Neuron (in vitro differentiated cells): ENCODE data around the gene MRGPRF.

Source experiments
- H2AFZ ChIP-seq: one replicate; pipeline ENCODE4 v1.6.1; 2013; ENCODE audit warnings: low read depth, mild to moderate bottlenecking, inconsistent platforms, low read length, moderate library complexity
- H3K27me3 ChIP-seq: one replicate; pipeline ENCODE4 v1.6.1; 2013; ENCODE audit warnings: low read length; ENCODE audit not compliant: insufficient read depth
- H3K36me3 ChIP-seq: one replicate; pipeline ENCODE4 v1.6.1; 2013; ENCODE audit warnings: low read length; ENCODE audit not compliant: insufficient read depth
- H3K4me1 ChIP-seq: one replicate; pipeline ENCODE4 v1.6.1; 2013; ENCODE audit warnings: low read length; ENCODE audit not compliant: insufficient read depth
- H3K4me3 ChIP-seq: 2 replicates; pipeline ENCODE4 v1.5.1; 2013; ENCODE audit warnings: mild to moderate bottlenecking, low read length, moderate library complexity
- H3K9me3 ChIP-seq: one replicate; pipeline ENCODE4 v1.6.1; 2013; ENCODE audit warnings: low read length

MRGPRF gene

DNA sequence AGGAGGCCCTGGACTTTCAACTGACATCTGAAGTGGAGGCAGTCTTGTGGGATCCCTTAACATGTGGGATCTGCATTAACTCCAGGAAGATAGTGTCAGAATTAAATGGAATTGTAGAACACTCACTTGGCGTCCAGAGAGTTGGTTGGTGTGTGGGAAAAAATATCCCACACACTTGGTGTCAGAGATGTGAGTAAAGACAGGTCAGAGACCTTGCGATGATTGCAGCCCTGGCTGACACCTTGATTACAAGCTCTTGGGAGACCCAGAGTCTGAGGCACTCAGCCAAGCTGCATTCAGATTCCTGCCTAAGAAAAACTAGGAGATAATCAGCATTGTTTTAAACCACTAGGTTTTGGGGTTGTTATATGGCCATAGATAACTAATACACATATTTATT lies 28.5 kb upstream of the MRGPRF start:
- no peaks in the 10 kb centered on the region for H3K27me3 ChIP-seq
- H3K4me3 ChIP-seq = no peak overlapping the region
- H3K9me3 ChIP-seq = no peaks in the 10 kb centered on the region
- no peaks in the 10 kb centered on the region for H3K36me3 ChIP-seq
- H2AFZ ChIP-seq = no peak overlapping the region
- H3K4me1 ChIP-seq = peaks cover 23% of the 10 kb centered on the region

- Histone ChIP-seq H3K36me3 (no peaks in the 10 kb centered on the region), H3K9me3 (no peaks in the 10 kb centered on the region), H3K4me3 (no peak overlapping the region), H2AFZ (peak overlapping the region; percentile 9), H3K27me3 (no peaks in the 10 kb centered on the region), H3K4me1 (peaks cover 23% of the 10 kb centered on the region)
Measured at GRCh38 chr11:69040581-69041260, 27.7 kb upstream of the MRGPRF start.

GRCh38 chr11:69040051-69040450 lies 27.0 kb upstream of the MRGPRF start:
- peaks cover 23% of the 10 kb centered on the region for H3K4me1 ChIP-seq
- no peaks in the 10 kb centered on the region for H3K36me3 ChIP-seq
- no peak overlapping the region for H2AFZ ChIP-seq
- H3K4me3 ChIP-seq = no peak overlapping the region
- no peaks in the 10 kb centered on the region for H3K27me3 ChIP-seq
- H3K9me3 ChIP-seq = no peaks in the 10 kb centered on the region

DNA sequence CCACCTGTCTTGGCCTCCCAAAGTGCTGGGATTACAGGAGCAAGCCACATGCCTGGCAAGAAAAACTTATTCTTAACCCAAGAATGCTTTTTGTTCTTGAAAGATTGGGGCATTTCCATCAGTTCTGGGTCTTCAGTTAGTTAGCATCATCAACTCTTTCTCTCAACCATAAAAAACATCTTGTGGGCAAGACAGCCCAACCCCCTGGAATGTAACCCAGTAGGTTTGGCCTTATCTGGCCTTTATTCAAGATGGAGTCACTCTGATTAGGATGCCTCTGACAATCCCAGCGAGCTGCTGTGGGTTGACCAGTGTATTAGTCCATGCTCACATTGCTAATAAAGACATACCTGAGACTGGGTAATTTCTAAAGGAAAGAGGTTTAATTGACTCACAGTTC lies 26.5 kb upstream of the MRGPRF start:
- Histone ChIP-seq H2AFZ (no peak overlapping the region), H3K27me3 (no peaks in the 10 kb centered on the region), H3K4me1 (peaks cover 20% of the 10 kb centered on the region), H3K9me3 (no peaks in the 10 kb centered on the region), H3K36me3 (no peaks in the 10 kb centered on the region), H3K4me3 (no peak overlapping the region)

DNA sequence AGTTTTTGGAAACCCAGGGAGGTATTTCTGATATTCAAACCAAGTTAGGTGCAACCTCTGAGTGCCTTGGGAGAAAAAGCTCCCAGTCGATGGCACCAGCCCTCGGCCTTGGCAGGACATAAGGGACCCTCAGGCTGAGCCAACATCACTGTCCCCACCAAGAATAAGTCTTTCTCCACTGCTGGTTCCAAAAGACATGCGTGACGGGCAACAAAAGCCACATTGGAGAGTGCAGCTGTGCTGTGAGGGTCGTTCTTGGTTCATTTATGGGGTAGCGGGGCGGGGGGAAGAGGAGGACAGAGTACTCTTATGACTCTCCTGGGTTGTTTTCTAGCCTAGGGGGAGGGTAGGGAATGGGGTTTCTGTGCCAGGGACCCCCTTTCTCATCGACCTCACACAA lies 24.5 kb upstream of the MRGPRF start:
- no peak overlapping the region for H2AFZ ChIP-seq
- H3K9me3 ChIP-seq = no peaks in the 10 kb centered on the region
- H3K4me3 ChIP-seq = no peak overlapping the region
- no peaks in the 10 kb centered on the region for H3K36me3 ChIP-seq
- H3K4me1 ChIP-seq = peaks cover 16% of the 10 kb centered on the region
- no peaks in the 10 kb centered on the region for H3K27me3 ChIP-seq

DNA sequence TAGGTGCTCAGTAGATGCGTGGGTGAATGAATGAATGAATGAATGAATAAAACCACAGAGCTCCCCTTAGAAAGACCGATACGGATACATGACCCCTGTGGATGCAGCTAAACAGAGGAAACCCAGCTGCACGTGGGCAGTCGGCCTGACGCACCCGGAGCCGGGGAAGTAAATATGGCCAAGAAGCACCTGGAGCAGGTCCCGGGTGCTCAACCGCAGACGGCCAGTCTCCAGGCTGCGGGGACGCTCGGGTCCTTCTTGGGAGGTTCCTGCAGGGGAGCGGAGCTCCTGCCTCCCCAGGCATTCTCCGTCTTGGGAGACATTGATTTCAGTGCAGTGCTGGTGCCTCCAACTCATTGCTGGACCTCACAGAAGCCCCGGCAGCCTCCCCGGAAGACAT lies 24.0 kb upstream of the MRGPRF start:
- H3K4me1 ChIP-seq = peaks cover 16% of the 10 kb centered on the region
- no peaks in the 10 kb centered on the region for H3K27me3 ChIP-seq
- no peaks in the 10 kb centered on the region for H3K36me3 ChIP-seq
- no peak overlapping the region for H3K4me3 ChIP-seq
- H2AFZ ChIP-seq = no peak overlapping the region
- H3K9me3 ChIP-seq = no peaks in the 10 kb centered on the region

DNA sequence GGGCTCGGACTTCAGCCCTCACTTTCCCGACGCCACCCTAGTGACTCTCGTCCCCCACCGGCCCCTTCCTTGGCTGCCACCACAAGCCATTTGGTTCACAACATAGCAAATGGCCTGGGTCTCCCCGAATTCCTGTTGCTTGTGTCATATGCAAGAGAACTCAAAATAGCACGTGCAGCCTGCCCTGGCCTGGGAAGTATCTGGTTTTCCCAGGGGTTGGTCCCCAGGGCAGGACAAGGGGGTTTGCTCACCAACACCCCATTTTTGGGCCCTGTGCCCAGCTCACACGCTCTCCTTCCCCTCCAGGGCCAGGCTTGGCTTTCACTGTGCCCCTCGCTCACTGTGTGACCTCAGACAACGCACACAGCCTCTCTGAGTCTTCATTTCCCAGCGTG lies 22.9 kb upstream of the MRGPRF start:
- Histone ChIP-seq H3K27me3 (peaks cover 5% of the 10 kb centered on the region), H3K9me3 (no peaks in the 10 kb centered on the region), H3K4me3 (no peak overlapping the region), H2AFZ (no peak overlapping the region), H3K36me3 (no peaks in the 10 kb centered on the region), H3K4me1 (peaks cover 11% of the 10 kb centered on the region)

- H3K9me3 ChIP-seq = no peaks in the 10 kb centered on the region
- peaks cover 5% of the 10 kb centered on the region for H3K4me1 ChIP-seq
- H2AFZ ChIP-seq = no peak overlapping the region
- H3K36me3 ChIP-seq = no peaks in the 10 kb centered on the region
- peaks cover 5% of the 10 kb centered on the region for H3K27me3 ChIP-seq
- H3K4me3 ChIP-seq = no peak overlapping the region
Measured at GRCh38 chr11:69035150-69035945, 22.3 kb upstream of the MRGPRF start.

GRCh38 chr11:69034123-69034867 lies 21.2 kb upstream of the MRGPRF start:
- no peak overlapping the region for H2AFZ ChIP-seq
- H3K4me1 ChIP-seq = peaks cover 2% of the 10 kb centered on the region
- H3K4me3 ChIP-seq = no peak overlapping the region
- H3K36me3 ChIP-seq = no peaks in the 10 kb centered on the region
- H3K9me3 ChIP-seq = no peaks in the 10 kb centered on the region
- H3K27me3 ChIP-seq = peaks cover 5% of the 10 kb centered on the region

DNA sequence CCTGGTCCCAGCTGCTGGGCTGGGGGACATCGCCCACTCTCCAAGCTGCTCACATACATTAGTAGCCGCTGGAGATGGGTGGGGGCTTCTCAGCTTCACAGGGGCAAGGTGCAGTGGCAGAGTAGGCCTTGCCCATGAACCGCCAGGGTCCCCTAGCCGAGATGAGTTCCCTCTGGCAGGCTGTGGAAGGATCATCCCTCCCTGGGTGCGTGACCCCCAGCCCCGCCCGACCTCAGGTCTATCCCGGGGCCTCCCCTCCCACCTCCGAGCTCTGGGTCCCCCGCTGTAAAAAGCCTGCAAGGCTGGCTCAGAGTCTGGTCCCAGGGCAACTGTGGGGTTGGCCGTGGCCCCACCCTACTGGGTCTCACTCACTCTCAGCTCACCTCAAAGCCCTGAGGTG lies 20.4 kb upstream of the MRGPRF start:
- Histone ChIP-seq H3K36me3 (no peaks in the 10 kb centered on the region), H3K27me3 (peaks cover 5% of the 10 kb centered on the region), H3K9me3 (no peaks in the 10 kb centered on the region), H3K4me3 (no peak overlapping the region), H3K4me1 (peaks cover 2% of the 10 kb centered on the region), H2AFZ (no peak overlapping the region)

DNA sequence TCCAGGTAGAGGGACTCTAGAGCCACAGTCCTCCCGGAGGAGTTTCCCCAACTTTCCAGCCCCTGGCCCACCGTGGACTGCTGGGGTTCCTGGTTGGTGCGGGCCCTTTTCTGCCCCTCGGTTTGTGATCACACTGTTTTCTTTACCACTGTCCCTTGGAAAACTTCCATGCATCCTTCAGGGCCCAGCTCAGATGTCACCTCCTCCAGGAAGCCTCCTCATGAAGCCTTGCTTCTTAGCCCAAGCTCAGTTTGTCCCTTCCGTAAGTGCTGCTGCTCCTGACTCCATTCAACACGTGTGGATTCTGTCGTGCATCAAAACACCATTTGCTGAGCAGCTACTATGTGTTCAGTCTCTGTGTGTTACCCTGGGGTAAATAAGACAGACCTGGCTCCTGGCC lies 19.8 kb upstream of the MRGPRF start:
- Histone ChIP-seq H3K9me3 (no peaks in the 10 kb centered on the region), H3K4me1 (peaks cover 2% of the 10 kb centered on the region), H3K27me3 (peaks cover 5% of the 10 kb centered on the region), H2AFZ (no peak overlapping the region), H3K36me3 (no peaks in the 10 kb centered on the region), H3K4me3 (no peak overlapping the region)

DNA sequence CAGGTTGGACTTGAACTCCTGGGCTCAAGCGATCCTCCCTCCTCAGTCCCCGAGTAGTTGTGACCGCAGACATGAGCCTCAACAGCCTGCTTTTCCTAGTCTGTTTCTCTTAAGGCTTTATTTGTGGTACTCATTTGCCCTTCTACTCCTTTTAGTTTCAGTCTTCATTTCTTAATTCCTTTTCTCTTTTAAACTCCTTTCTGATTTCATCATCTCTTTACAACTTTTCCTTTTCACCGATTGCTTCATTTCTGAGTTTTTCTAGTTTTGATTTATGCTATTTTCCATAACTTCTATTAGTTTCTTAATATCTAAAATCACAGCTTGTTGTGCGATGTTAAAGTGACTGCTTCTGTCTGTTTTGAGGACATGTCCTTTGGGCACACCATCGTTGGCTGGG lies 17.3 kb upstream of the MRGPRF start:
- H2AFZ ChIP-seq = no peak overlapping the region
- H3K36me3 ChIP-seq = no peaks in the 10 kb centered on the region
- no peak overlapping the region for H3K4me3 ChIP-seq
- H3K4me1 ChIP-seq = peaks cover 2% of the 10 kb centered on the region
- H3K9me3 ChIP-seq = peaks cover 2% of the 10 kb centered on the region
- H3K27me3 ChIP-seq = peaks cover 5% of the 10 kb centered on the region

DNA sequence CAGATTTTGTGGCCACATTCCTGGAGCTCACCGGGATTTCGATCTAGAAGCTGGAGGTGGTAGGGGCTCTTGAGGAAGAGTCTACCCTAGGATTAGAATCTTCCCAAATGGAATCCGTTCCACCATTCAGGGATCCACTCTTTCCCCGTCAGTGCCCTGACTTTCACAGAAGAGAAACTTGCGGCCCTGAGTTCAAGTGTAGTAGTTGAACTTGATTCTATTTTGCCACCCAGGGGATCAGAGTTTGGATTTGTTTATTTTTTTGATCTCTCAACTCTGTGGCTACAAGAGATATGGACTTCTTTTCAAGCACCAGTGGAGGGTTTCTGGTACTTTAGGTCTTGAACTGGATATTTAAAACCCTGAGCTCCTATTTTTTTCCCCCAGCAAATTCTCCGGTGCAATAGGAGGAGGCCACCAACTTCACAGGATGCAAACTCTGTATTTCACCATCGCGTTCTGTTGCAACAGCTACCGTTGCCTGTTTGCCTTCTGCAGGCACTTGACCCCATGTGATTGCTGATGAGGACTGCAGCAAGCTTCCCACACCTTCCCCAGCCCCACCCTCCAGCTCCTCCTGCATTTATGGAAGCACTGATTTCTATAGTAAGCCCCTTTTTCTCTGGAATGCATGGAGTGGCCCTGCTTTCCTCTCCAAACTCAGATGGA lies 14.8 kb upstream of the MRGPRF start:
- Histone ChIP-seq H3K4me1 (no peaks in the 10 kb centered on the region), H3K36me3 (no peaks in the 10 kb centered on the region), H3K4me3 (no peak overlapping the region), H3K27me3 (peaks cover 5% of the 10 kb centered on the region), H2AFZ (no peak overlapping the region), H3K9me3 (peaks cover 2% of the 10 kb centered on the region)
